HepG2 (cell line): ENCODE measurements around the gene GRB2. TPM values are rescaled to one million over a fixed set of nuclear protein-coding genes. Genes with fewer than 3 reads are reported as not detected.

ENCODE experiments used
- GABPA ChIP-seq, 2 experiments: IDR thresholded peaks; 2 replicates each; pipeline ENCODE4 v1.6.1; 2011 to 2016; ENCODE audit warnings: low read depth in 2 of 2, low read length in 1 of 2, missing biosample characterization in 1 of 2, missing genetic modification characterization in 1 of 2
- KLF11 ChIP-seq: IDR thresholded peaks from 2 replicates; pipeline ENCODE4 v1.6.1; 2016; ENCODE audit warnings: missing compliant biosample characterization
- KLF15 ChIP-seq: sonication (generic); formaldehyde crosslinking; IDR thresholded peaks from 2 replicates; pipeline ENCODE4 v1.8.1; 2023; ENCODE audit warnings: borderline replicate concordance, mild to moderate bottlenecking, inconsistent platforms, missing genetic modification reagents, mixed read lengths
- MIXL1 ChIP-seq: IDR thresholded peaks from 2 replicates; pipeline ENCODE4 v1.6.1; 2016
- SALL1 ChIP-seq: sonication (generic); formaldehyde crosslinking; IDR thresholded peaks from 2 replicates; pipeline ENCODE4 v1.8.0; 2022; ENCODE audit warnings: mild to moderate bottlenecking, missing genetic modification reagents
- SKI ChIP-seq: fragments of 450-650 bp; IDR thresholded peaks from one replicate; pipeline ENCODE4 v1.6.1; 2018; ENCODE audit warnings: mild to moderate bottlenecking; ENCODE audit not compliant: partially characterized antibody
- ZNF235 ChIP-seq: sonication (generic); formaldehyde crosslinking; IDR thresholded peaks from 2 replicates; pipeline ENCODE4 v1.8.1; 2023; ENCODE audit warnings: mild to moderate bottlenecking, missing genetic modification reagents, borderline replicate concordance
- ZNF30 ChIP-seq: sonication (generic); formaldehyde crosslinking; IDR thresholded peaks from 2 replicates; pipeline ENCODE4 v1.5.0; 2020; ENCODE audit warnings: mild to moderate bottlenecking, missing genetic modification reagents
- ZNF570 ChIP-seq: sonication (generic); formaldehyde crosslinking; IDR thresholded peaks from 2 replicates; pipeline ENCODE4 v1.4.0; 2020; ENCODE audit warnings: mild to moderate bottlenecking, missing genetic modification reagents, borderline replicate concordance
- polyA plus RNA-seq, 8 experiments: library from polyadenylated mRNA; depleted of rRNA in 3 of 8; stranded (reverse) in 7 of 8; unstranded in 1 of 8; fragments of >200 nt; fragmentation: Illumina TruSeq in 4 of 8; extraction: Trizol in 4 of 8; gene quantifications; 2 replicates each; pipeline versions ENCODE4 v1.2.1 to v1.2.3, GENCODE V29; 2011 to 2016; ENCODE audit warnings: low read depth in 4 of 8, missing spikeins in 1 of 8, mixed read lengths in 1 of 8; ENCODE audit not compliant: insufficient read depth in 1 of 8
- total RNA-seq, 5 experiments: library from RNA; depleted of rRNA; stranded (reverse); fragments of >200 nt; fragmentation: Illumina TruSeq; extraction: Trizol; gene quantifications; 2 replicates each; pipeline ENCODE4 v1.2.3, GENCODE V29; 2016; ENCODE audit warnings: low read depth in 1 of 5
- TF ChIP-seq, protein P1 (sequence below): sonication (generic); formaldehyde crosslinking; IDR thresholded peaks from 2 replicates; pipeline ENCODE4 v1.4.0; 2020; ENCODE audit warnings: mild to moderate bottlenecking, missing genetic modification reagents
- TF ChIP-seq, protein P2 (sequence below), 2 experiments: sonication (generic) in 1 of 2; formaldehyde crosslinking in 1 of 2; IDR thresholded peaks; 2 replicates each; pipeline versions ENCODE4 v1.4.0 to v1.6.1; 2018 to 2020; ENCODE audit warnings: missing genetic modification reagents in 2 of 2, borderline replicate concordance in 1 of 2, low read depth in 1 of 2, mild to moderate bottlenecking in 1 of 2, missing biosample characterization in 1 of 2
- TF ChIP-seq, protein P3 (sequence below): sonication (generic); formaldehyde crosslinking; IDR thresholded peaks from 2 replicates; pipeline ENCODE4 v1.4.0; 2020; ENCODE audit warnings: missing genetic modification reagents, borderline replicate concordance

Gene GRB2
- total and polyA plus RNA-seq, 2 of the 13 experiments (the other 11 are each of a cell fraction or from before 2014, with no cell fraction given) = 84.6 to 92.3 TPM

DNA sequence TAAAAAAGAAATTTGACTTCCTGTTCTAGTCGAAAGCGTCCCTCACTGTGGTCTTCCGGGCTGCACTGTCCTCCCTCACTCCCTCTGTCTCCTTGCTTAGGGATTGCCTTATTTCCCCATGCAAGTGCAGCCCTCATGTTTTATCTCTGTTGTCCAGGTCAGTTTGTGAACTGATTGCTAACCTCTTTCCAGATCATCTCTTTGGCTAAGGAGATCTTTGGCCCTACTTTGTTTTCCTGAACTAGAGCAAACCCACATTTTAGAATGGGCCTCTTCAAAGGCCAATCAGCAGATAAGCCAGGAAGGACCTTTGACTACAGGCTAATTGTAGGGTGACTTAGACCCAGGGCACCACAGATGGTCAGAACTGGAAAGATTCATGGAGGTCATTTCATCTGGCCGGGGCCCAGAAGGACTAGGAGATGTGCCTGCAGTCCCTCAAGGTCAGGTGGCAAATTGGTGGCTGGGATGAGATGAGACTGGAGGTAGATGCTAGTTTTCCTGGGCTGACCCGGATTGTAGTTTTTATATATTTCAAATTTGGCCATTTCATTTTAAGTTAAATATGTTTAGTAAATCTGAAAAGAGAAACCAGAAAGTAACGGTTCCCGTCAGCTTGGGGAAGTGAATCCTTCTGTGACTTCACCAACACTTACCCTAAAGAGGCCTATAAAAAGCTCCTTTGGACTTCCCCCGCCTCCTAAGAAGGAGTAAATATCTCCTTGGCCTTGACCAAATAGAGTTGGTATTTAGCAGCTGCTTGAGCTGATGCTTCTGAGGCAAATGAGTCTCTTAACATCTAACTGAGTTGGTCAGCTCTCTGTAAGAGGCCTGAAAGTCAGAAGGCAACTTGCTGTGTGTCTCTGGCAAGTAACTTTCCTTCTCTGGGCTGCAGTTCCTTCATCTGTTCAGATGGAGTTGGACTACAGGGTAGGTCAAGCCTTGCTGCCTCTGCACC, 110.0 kb downstream of the GRB2 start (continued):
- TF ChIP-seq, protein P1, sequence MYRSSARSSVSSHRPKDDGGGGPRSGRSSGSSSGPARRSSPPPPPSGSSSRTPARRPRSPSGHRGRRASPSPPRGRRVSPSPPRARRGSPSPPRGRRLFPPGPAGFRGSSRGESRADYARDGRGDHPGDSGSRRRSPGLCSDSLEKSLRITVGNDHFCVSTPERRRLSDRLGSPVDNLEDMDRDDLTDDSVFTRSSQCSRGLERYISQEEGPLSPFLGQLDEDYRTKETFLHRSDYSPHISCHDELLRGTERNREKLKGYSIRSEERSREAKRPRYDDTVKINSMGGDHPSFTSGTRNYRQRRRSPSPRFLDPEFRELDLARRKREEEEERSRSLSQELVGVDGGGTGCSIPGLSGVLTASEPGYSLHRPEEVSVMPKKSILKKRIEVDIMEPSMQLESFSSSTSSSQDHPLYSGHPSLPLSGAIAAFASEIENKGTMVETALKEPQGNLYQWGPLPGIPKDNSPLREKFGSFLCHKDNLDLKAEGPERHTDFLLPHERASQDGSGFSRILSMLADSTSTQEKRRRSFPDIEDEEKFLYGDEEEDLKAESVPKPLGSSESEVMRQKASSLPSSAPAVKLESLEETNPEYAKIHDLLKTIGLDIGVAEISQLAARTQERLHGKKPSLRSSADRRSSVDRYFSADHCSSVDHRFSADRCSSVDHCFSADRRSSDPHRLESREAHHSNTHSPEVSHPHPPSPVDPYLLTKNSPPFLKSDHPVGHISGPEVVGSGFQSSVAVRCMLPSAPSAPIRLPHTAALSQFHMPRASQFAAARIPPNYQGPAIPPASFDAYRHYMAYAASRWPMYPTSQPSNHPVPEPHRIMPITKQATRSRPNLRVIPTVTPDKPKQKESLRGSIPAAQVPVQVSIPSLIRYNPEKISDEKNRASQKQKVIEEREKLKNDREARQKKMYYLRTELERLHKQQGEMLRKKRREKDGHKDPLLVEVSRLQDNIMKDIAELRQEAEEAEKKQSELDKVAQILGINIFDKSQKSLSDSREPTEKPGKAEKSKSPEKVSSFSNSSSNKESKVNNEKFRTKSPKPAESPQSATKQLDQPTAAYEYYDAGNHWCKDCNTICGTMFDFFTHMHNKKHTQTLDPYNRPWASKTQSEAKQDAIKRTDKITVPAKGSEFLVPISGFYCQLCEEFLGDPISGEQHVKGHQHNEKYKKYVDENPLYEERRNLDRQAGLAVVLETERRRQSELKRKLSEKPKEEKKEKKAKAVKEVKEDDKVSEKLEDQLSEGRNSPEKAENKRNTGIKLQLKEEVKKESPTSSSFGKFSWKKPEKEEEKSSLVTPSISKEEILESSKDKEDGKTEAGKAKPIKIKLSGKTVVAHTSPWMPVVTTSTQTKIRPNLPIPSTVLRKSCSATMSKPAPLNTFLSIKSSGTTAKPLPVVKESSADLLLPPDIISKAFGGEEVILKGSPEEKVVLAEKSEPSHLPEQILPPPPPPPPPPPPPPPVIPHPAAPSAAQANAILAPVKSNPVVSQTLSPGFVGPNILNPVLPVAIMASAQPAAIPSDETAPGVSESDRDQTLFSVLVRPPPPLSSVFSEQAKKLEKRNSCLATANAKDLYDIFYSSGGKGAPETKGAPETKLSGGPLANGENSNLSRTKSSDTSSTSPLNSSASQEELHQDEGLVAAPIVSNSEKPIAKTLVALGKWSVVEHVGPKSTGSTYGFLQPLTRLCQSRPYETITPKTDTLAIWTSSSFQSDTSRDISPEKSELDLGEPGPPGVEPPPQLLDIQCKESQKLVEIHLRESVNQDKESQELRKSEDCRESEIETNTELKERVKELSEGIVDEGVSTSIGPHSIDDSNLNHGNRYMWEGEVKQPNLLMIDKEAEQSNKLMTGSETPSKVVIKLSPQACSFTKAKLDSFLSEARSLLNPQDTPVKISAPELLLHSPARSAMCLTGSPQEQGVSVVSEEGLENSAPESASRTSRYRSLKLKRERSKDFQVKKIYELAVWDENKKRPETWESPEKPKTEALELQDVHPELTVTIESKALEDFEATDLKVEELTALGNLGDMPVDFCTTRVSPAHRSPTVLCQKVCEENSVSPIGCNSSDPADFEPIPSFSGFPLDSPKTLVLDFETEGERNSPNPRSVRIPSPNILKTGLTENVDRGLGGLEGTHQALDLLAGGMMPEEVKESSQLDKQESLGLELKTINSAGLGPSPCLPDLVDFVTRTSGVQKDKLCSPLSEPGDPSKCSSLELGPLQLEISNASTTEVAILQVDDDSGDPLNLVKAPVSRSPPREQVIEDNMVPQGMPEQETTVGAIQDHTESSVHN (CRISPR knock-in tag) = no peak
- peak; percentile 94 for TF ChIP-seq MIXL1 (CRISPR knock-in tag)
- TF ChIP-seq, protein P2, sequence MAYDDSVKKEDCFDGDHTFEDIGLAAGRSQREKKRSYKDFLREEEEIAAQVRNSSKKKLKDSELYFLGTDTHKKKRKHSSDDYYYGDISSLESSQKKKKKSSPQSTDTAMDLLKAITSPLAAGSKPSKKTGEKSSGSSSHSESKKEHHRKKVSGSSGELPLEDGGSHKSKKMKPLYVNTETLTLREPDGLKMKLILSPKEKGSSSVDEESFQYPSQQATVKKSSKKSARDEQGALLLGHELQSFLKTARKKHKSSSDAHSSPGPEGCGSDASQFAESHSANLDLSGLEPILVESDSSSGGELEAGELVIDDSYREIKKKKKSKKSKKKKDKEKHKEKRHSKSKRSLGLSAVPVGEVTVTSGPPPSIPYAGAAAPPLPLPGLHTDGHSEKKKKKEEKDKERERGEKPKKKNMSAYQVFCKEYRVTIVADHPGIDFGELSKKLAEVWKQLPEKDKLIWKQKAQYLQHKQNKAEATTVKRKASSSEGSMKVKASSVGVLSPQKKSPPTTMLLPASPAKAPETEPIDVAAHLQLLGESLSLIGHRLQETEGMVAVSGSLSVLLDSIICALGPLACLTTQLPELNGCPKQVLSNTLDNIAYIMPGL (CRISPR knock-in tag; IDR thresholded peaks at IDR 0.05; ENCODE audit: borderline replicate concordance in 1 of 2, low read depth in 1 of 2) = peak; percentile 54 to 79; a peak in 3 of 4 replicates
- no peak for TF ChIP-seq KLF15 (CRISPR knock-in tag)
- TF ChIP-seq GABPA (IDR thresholded peaks at IDR 0.05; ENCODE audit: low read depth, low read length) = no peak
- TF ChIP-seq GABPA (CRISPR knock-in tag; IDR thresholded peaks at IDR 0.05; ENCODE audit: low read depth) = peak; percentile 55
- TF ChIP-seq, protein P3, sequence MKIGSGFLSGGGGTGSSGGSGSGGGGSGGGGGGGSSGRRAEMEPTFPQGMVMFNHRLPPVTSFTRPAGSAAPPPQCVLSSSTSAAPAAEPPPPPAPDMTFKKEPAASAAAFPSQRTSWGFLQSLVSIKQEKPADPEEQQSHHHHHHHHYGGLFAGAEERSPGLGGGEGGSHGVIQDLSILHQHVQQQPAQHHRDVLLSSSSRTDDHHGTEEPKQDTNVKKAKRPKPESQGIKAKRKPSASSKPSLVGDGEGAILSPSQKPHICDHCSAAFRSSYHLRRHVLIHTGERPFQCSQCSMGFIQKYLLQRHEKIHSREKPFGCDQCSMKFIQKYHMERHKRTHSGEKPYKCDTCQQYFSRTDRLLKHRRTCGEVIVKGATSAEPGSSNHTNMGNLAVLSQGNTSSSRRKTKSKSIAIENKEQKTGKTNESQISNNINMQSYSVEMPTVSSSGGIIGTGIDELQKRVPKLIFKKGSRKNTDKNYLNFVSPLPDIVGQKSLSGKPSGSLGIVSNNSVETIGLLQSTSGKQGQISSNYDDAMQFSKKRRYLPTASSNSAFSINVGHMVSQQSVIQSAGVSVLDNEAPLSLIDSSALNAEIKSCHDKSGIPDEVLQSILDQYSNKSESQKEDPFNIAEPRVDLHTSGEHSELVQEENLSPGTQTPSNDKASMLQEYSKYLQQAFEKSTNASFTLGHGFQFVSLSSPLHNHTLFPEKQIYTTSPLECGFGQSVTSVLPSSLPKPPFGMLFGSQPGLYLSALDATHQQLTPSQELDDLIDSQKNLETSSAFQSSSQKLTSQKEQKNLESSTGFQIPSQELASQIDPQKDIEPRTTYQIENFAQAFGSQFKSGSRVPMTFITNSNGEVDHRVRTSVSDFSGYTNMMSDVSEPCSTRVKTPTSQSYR (CRISPR knock-in tag) = 0 out of 2 replicates have a peak, but pooled peaks have one; percentile 24
- peak; percentile 41 for TF ChIP-seq SKI
- no peak for TF ChIP-seq KLF11
- TF ChIP-seq ZNF570 (CRISPR knock-in tag) = no peak
- peak; percentile 77 for TF ChIP-seq SALL1 (CRISPR knock-in tag)
- TF ChIP-seq ZNF30 (CRISPR knock-in tag) = no peak
- no peak for TF ChIP-seq ZNF235 (CRISPR knock-in tag)
